Midbrain (tissue), 1 donor: ENCODE measurements around the gene GSTM3.
"Not testable (repeated sequence)": the region's sequence is repeated elsewhere in the genome, so short reads cannot be mapped to it uniquely, and the experiment has no call there.

Experiments used
- DNase-seq: peaks from one replicate; lab custom pipeline; 2025; lab: John Stamatoyannopoulos, UW

The GSTM3 gene

DNA sequence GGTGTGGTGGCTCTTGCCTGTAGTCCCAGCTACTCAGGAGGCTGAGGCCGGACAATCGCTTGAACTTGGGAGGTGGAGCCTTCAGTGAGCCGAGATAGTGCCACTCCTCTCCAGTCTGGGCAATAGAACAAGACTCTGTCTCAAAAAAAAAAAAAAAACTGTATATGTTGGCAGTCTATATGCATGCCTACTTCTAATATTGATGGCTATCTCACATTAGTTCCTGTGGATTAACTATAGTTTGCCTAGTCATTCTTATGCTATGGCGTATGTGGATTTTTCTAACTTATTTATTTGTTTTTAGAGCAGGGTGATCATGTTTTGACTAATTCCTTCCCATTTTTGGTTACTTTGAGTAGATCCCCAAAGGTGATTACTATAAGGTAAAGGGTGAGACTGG, 43.8 kb downstream of the GSTM3 start:
- DNase-seq: no peak

DNA sequence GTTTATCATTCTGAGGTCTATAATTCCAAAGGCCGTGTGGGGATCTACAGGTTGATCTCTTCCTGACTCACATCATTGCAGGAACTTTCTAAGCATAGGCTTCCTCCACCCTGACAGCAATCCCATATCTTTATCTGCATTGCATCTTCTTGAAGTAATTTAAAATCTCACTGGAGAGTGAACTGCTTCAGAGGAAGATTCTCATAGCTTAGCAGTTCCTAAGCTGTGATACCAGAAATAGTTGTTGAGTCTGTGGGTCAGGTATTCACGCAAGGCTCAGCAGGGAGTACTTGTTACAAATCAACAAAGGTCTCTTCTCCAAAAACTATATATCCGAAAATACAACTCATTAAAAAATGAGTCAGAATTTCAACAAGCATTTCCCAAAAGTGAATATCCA, 45.7 kb downstream of the GSTM3 start:
- DNase-seq: not testable (repeated sequence)

- not testable (repeated sequence) for DNase-seq
These were observed 46.4 kb downstream of the GSTM3 start for GRCh38 chr1:109694400-109694799.

GRCh38 chr1:109691759-109692158, 49.1 kb downstream of the GSTM3 start:
- no peak for DNase-seq

DNA sequence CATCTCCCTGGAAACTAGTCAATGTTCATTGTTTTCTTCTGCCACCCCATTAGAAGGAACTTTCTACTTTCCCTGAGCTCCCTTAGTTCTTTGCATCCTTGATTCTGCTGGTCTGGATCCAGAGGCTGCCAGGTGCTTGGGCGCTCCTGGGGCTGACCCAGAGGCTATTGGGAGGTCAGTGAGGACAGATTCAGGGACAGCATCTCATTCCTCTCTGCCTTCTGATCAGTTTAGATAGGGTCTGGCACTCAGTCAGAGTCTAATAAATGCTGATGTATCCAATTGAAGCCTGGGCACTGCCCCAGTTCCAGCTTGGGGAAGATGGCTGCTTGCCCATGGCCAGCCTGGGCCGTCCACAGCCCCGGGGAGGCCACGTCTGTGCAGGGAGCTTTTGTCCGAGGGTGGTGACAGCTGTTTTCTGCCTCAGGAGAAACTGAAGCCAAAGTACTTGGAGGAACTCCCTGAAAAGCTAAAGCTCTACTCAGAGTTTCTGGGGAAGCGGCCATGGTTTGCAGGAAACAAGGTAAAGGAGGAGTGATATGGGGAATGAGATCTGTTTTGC, 50.9 kb downstream of the GSTM3 start:
- no peak for DNase-seq

GRCh38 chr1:109687641-109688499, 53.0 kb downstream of the GSTM3 start, which contains the start of gene GSTM1:
Gene GSTM1 (plus strand): TSS chr1:109687817. CDS start chr1:109687874, 57 bp downstream.
- DNase-seq: no peak

DNA sequence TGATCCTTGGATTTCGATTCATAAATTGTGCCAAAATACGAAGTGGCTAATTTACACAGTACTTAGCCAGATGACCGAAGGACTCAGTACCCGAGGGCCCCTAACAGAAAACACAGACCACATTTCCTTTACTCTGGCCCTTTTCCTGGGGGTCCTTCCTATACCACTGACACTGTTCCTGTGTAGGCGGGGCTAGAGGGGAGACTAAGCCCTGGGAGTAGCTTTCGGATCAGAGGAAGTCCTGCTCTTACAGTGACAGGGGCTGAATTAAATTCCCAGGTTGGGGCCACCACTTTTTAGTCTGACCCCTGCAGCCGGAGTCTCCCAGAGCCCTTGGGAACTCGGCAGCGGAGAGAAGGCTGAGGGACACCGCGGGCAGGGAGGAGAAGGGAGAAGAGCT, 53.7 kb downstream of the GSTM3 start:
- not testable (repeated sequence) for DNase-seq

DNA sequence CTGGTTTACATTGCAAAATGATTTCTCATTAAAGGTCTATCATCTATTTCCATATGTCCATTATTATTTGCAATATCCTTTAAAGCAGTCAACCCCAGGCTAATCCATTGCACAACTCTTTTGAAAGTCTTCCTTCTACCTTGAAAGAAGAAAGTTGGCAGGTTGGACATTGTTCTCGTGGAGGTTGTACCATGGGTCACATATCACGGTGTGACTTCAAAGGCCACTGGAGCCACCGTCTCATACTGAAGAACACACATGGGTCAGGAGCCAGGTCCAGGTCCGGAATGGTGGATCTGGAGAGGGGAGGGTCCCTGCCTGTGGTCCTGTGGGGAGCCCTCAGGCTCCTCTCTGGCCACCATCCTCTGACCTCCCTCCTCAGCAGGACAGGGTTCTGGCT, 54.9 kb downstream of the GSTM3 start:
- DNase-seq: not testable (repeated sequence)

DNA sequence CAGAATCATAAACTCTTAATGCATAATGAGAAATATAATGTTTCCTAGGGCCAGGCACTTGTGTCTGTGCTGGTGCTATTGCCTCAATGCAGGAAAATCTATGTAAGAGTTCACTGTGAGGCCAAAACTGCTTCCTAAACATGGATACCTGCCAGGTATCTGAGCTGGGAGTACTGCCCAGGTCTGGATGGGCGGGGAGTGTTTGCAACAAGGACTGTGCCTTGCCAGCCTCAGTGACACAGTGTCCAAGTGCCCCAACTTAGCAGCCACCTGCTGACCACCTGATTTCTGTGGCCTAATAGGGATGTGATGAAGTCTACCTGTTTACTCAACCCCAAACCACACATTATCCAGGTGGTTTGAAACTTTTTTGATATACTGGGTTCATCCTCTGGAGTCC, 55.4 kb downstream of the GSTM3 start:
- DNase-seq: not testable (repeated sequence)

GRCh38 chr1:109684777-109685176, 56.1 kb downstream of the GSTM3 start:
- not testable (repeated sequence) for DNase-seq
